Activated gamma-delta T cell (primary cell): ENCODE measurements around the gene KCNQ5.
"Not testable (repeated sequence)": the region's sequence is repeated elsewhere in the genome, so short reads cannot be mapped to it uniquely, and the experiment has no call there.

Experiments used
- DNase-seq: peaks from one replicate; lab custom pipeline; 2025; lab: John Stamatoyannopoulos, UW

Gene KCNQ5

DNA sequence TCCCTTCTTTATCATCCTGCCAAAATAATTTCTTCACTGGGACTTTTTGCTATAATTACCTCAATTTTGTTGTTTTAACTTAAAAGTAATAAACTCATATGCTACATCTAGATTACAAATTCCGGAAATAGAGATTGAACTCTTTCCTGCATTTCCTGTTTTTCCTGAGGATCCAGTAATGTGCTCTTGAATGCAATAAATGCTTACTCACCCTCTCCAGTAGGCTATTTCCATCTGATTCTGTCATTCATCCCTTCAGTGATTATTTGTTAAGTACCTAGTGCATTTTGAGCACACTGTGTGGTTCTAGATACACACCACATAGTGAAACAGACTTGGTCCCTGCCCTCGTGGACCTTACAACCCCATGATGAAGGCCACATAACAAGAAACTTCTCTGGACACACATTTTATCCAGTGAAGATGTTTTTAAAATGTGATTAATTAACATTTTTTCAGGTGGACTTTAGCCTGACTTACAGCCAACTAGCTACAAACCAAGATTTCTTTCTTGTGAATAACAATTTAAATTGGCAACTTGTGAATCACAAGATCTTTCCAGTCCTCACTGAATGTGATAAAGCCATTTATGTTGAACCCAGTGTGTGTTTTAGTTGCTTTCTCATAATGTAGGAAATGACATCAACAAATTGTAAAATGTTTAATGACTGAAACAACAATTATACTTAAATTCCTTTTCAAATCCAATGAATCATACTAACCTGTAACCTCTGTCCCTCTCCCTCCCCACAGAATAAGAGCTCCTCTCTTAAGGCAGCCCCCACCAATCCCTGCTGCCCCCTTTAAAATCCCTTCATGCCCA is 331.2 kb downstream of the KCNQ5 start:
- no peak for DNase-seq

DNA sequence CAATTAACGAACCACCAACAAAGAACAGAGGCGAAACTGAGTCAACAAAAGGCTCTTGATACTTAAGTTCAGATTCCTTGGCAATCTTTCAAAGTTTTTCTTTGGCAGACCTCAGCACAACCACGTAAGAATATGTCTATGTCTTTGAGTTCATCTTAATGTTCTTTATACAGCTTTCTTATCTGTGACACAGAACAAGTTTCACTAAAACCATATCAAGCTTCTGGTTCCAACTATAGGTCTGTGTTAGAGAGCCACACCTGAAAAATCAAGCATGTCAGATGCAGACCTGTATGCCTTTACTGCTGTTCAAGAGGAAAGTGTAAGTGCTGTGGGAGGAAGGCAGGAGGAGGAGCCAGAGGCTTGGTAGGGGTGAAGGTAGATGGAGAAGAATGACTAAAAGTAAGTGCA is 332.1 kb downstream of the KCNQ5 start:
- DNase-seq = no peak

DNA sequence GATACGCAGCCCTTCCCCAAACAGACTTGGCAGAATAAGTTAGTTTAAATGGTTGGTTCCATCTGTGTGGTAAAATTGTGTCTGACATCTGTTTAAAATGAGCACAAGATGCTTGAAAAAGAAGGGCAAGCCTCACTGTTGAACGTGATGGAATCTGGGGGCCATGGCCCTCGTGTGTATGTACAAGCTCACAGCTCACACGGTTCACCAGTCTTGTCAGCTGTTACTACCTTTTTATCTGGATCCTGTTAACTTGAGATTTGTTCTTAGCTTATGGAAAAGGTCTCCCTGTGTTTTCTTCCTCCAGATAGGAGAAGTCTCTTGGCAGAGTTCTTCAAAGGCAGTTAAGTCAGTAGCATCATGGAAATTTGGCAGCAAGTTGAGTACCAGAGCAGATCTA is 332.9 kb downstream of the KCNQ5 start:
- no peak for DNase-seq

DNA sequence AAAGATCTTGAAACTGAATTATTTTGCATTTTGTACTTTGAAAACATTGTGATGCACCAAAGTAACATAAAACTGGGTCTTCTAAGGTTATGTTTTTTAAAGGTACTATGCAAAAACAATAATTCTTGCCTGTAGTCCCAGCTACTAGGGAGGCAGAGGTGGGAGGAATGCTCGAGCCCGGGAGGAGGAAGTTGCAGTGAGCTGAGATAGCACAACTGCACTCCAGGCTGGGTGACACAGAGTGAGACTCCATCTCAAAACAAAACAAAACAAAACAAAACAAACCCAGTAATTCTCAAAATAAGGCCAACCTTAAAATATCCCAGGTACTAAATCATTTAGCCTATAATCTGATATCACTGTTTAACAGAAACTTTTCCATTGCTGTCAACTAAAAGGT is 333.8 kb downstream of the KCNQ5 start:
- DNase-seq = no peak

- no peak for DNase-seq
Measured at GRCh38 chr6:72956272-72956671, 334.4 kb downstream of the KCNQ5 start.

GRCh38 chr6:72959821-72960220 is 338.0 kb downstream of the KCNQ5 start:
- no peak for DNase-seq

DNA sequence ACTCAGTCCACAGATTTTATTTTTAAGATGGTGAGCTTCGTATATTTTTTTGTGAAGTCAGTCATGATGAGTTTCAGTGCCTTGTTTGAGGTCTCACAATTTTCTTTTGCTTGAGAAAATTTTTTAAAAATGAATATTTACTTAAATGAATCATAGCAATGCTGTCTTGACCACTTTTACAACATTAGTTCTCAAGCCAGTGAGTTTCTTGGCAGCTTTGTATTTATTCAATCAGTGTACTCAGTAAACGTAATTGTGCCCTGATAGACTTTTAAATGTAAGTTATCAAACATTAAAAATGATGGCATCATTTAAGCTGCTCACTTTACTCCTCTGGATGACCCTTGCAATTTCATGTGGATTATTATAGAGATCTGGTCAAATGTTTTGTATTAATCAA is 342.1 kb downstream of the KCNQ5 start:
- DNase-seq = no peak

DNA sequence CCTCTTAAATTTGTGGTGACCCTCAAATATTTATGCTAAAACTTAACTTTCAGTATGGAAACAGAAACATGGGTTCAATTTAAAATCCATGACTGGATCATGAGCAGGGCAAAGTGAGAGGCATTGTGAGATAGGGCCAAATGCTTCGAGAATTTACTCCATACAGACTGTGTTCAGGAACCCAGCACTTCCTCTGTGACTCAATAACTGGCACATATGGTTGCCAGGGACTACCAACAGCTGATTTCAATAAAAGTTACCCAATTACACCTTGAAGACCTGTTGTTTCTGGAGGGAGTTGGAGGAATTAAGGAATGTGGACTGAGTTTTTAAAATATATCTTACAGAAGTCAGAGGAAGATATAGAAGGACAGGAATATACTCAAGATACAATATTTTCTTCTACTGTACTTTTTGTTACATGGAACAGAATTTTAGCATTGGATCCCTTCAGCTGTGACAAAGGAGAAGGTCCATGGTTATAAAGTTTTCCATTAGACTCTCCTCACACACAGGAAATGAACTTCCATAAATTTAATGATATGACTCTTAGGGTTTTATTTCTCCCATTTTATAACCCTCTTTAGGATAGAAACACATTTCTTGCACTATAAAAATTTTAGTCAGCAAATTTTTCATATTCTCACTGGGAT is 344.9 kb downstream of the KCNQ5 start:
- DNase-seq = no peak

DNA sequence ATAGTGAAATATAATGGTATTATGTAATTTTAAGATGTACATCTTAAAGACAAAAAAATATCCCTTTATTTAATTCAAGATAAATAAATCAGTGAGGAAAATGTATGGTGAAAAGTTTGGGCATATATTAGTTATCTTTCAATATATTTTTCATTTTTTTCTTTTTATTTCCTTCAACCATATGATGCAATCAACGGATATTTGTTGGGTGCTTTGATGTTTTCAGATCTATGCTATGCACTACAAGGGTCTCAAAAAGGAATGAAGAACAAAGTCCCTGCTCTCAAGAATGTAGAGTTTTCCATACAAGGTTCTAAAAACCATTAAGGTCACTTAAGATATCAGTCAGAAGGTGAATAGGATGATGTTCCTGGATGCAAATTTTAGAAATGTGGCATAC is 345.5 kb downstream of the KCNQ5 start:
- no peak for DNase-seq

GRCh38 chr6:72968704-72969103 is 346.8 kb downstream of the KCNQ5 start:
- no peak for DNase-seq

GRCh38 chr6:72969666-72970065 is 347.8 kb downstream of the KCNQ5 start:
- DNase-seq = no peak

DNA sequence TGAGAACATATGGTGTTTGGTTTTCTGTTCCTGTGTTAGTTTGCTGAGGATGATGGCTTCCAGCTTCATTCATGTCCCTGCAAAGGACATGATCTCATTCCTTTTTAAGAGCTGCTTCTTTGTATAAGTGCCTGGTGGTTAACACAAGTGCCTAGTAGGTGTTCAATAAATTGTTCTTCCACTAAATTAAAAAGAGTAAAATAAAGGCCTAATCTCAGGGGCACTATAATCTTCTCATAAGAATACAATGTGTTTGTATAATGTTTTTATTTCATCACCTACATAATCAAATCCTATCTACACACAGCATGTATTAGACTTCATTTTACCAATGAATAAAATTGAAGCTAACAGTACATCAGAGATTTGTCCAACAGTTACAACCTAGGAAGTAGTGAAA is 350.7 kb downstream of the KCNQ5 start:
- DNase-seq = no peak

GRCh38 chr6:72974276-72974675 is 352.4 kb downstream of the KCNQ5 start:
- DNase-seq = no peak

DNA sequence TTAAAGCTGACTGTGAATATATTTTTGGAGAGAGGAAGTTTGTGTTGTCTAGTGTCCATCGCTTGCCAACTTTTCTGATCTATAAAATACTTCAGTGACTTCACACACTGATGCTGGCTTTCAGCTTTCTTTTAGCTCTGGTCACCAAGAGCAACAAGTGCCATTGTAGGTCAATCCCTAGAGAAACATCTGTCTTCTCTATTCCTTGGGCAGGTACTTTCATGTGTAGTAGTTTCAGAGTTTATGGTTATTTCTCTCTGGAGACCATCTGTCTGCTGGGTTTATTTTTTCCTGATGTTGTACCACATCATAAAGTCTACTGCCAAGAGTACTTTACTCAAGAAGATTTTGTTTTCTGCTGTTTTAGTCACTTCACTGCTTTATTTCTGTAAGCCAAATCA is 353.5 kb downstream of the KCNQ5 start:
- no peak for DNase-seq

- no peak for DNase-seq
Measured at GRCh38 chr6:72976484-72976883, 354.6 kb downstream of the KCNQ5 start.

DNA sequence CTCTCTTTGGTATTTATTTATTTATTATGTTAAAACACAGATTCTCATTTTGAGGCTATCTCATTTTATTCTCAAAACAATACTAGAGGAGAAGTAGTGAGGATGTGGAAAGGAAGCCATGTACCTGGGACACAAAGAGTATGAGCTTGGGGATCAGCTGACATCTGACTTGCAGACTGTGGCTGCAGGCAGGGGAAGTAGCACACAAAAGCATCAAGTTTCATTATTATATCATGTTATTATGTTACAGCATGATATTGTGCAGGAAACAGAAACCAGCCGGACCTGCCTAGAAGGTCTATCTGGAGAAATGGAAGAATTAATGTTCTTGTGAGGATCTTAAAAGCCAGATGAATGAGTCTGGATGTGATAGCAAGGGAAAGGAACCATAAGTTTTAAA is 355.2 kb downstream of the KCNQ5 start:
- no peak for DNase-seq

DNA sequence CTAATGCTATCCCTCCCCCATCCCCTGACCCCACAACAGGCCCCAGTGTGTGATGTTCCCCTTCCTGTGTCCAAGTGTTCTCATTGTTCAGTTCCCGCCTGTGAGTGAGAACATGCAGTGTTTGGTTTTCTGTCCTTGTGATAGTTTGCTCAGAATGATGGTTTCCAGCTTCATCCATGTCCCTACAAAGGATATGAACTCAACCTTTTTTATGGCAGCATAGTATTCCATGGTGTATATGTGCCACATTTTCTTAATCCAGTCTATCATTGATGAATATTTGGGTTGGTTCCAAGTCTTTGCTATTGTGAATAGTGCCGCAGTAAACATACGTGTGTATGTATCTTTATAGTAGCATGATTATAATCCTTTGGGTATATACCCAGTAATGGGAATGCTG is 356.9 kb downstream of the KCNQ5 start:
- DNase-seq = not testable (repeated sequence)

DNA sequence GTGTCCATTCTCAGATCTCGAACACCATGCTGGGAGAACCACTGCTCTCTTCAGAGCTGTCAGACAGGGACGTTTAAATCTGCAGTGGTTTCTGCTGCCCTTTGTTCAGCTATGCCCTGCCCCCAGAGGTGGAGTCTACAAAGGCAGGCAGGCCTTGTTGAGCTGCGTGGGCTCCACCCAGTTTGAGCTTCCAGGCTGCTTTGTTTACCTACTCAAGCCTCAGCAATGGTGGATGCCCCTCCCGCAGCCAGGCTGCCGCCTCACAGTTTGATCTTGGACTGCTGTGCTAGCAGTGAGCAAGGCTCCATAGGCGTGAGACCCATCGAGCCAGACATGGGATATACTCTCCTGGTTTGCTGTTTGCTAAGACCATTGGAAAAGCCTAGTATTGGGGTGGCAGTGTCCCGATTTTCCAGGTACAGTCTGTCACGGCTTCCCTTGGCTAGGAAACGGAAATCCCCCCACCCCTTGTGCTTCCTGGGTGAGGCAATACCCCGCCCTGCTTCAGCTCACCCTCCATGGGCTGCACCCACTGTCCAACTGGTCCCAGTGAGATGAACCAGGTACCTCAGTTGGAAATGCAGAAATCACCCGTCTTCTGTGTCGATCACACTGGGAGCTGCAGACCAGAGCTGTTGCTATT is 362.4 kb downstream of the KCNQ5 start:
- not testable (repeated sequence) for DNase-seq

DNA sequence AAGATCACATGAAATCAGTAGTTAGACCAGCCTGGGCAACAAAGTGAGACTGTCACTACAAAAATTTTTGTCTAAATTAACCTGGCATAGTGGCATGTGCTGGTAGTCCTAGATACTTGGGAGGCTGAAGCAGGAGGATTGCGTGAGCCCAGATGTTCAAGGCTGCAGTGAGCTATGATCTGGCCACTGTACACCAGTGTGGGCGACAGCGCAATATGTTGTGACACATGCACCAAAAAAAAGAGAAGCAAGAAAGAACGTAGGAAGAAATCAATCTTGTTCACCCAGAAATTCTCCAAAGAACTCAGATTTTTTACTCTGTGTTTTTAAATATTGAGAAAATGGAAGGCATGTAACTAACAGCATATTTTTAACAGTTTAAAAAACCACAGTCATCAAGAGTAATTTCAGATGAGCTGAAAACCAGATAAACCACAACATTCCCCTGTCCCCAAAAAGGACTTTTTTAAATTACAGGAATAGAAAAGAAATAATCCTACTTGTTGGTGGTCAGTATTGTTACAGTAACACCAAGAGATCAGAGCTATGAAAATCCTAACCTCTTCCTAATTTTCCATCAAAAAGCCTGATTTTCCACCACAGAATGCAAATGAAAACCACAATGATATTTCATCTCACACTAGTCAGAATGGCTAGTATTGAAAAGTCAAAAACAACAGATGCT is 363.3 kb downstream of the KCNQ5 start:
- no peak for DNase-seq

DNA sequence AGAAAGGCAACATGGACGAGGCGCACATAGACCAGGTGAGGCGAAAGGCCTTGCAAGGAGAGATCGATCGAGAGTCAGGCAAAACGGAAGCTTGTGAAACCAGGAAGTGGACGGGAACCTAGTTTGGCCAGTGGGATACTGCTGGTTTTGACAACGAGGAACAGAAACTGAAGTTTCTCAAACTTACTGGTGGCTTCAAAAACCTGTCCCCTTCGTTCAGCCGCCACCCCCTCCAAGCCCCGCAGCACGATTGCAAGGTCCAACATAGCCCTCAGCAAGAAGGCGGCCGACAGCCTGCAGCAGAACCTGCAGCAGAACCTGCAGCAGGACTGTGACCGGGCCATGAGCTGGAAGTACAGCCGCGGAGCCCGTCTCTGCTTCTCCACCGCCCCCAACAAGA is 365.4 kb downstream of the KCNQ5 start:
- DNase-seq = no peak

GRCh38 chr6:72999995-73000394 is 378.1 kb downstream of the KCNQ5 start:
- DNase-seq = no peak

GRCh38 chr6:73000460-73000859 is 378.6 kb downstream of the KCNQ5 start:
- DNase-seq = no peak

GRCh38 chr6:73002588-73002987 is 380.7 kb downstream of the KCNQ5 start:
- DNase-seq = no peak
